MCF 10A (cell line): ENCODE results near the gene SCN4A. TPM values are rescaled to one million over a fixed set of nuclear protein-coding genes. Genes with fewer than 3 reads are reported as not detected.

Experiments used
- BruUV-seq: library from RNA; stranded (reverse); fragments of 400-500 nt; replicated peaks from 2 replicates; lab custom pipeline; 2021; lab: Mats Ljungman, UMichigan
- CTCF ChIA-PET: fragments of 300-600 bp; sonication (Branson Sonifier 250); formaldehyde crosslinking; extraction: SDS; loops from one replicate; lab custom pipeline; 2021; ENCODE audit warnings: antibody characterized with exemption, inconsistent platforms; lab: Yijun Ruan, JAX
- POLR2A ChIA-PET: fragments of 300-600, 350-650 bp; sonication (Branson Sonifier 250); formaldehyde crosslinking; extraction: SDS; loops from one replicate; lab custom pipeline; 2020; ENCODE audit warnings: antibody characterized with exemption, inconsistent platforms; lab: Yijun Ruan, JAX
- DNase-seq: peaks from one replicate; pipeline ENCODE4 v3.0.0-alpha.2; 2018; ENCODE audit not compliant: unreplicated experiment
- H3K27ac Mint-ChIP-seq: one replicate; pipeline ENCODE4 v1.8.0; 2022; ENCODE audit warnings: mild to moderate bottlenecking, low read depth, mixed read lengths; ENCODE audit not compliant: unreplicated experiment
- H3K27me3 Mint-ChIP-seq: one replicate; pipeline ENCODE4 v1.8.0; 2022; ENCODE audit warnings: mixed read lengths; ENCODE audit not compliant: insufficient read depth, unreplicated experiment
- H3K36me3 Mint-ChIP-seq: one replicate; pipeline ENCODE4 v1.8.0; 2022; ENCODE audit warnings: mild to moderate bottlenecking, moderate library complexity, mixed read lengths; ENCODE audit not compliant: insufficient read depth, unreplicated experiment
- H3K4me1 Mint-ChIP-seq: one replicate; pipeline ENCODE4 v1.8.0; 2022; ENCODE audit warnings: mixed read lengths; ENCODE audit not compliant: insufficient read depth, unreplicated experiment
- H3K4me3 Mint-ChIP-seq: one replicate; pipeline ENCODE4 v1.8.0; 2022; ENCODE audit warnings: mild to moderate bottlenecking, moderate library complexity, mixed read lengths; ENCODE audit not compliant: unreplicated experiment
- H3K9me3 Mint-ChIP-seq: one replicate; pipeline ENCODE4 v1.8.0; 2022; ENCODE audit warnings: mixed read lengths; ENCODE audit not compliant: unreplicated experiment
- CTCF ChIP-seq: fragments of 200-600 bp; IDR thresholded peaks from one replicate; pipeline ENCODE4 v1.8.0; 2022; ENCODE audit warnings: antibody characterized with exemption, mild to moderate bottlenecking; ENCODE audit not compliant: unreplicated experiment
- intact Hi-C: fragments of 100-400 bp; cut with micrococcal nuclease; formaldehyde crosslinking; loops from 2 replicates; pipeline ENCODE4 v1.14.1; 2022
- total RNA-seq: library from RNA; stranded (reverse); gene quantifications from 2 replicates; pipeline ENCODE4 v1.2.3, GENCODE V29; 2022

The SCN4A gene
- total RNA-seq, 1 experiment from 2014 or later, result not detected

GRCh38 chr17:63987221-63988126 is 14.8 kb upstream of the SCN4A start:
- H3K27me3 Mint-ChIP-seq, result peaks cover 34% of the 10 kb centered on the region
- intact Hi-C loops, result no loop called here
- H3K27ac Mint-ChIP-seq, result no peak overlapping the region
- H3K4me3 Mint-ChIP-seq, result no peak overlapping the region
- ChIA-PET CTCF (interaction anchor here (0.6 to 1.5 kb wide), 5 partner anchors 37 to 561 kb away, joined by 3 to 6 read pairs (median 3); no protein-coding TSS in a partner anchor), POLR2A (no interaction called here)
- H3K9me3 Mint-ChIP-seq, result peaks cover 1% of the 10 kb centered on the region
- no peak for DNase-seq
- TF ChIP-seq CTCF, result no peak
- no peaks in the 10 kb centered on the region for H3K36me3 Mint-ChIP-seq
- BruUV-seq, result no TSS peak
- peaks cover 9% of the 10 kb centered on the region for H3K4me1 Mint-ChIP-seq

GRCh38 chr17:63986821-63987220 is 14.1 kb upstream of the SCN4A start:
- DNase-seq, result no peak
- Mint-ChIP-seq H3K27me3 (peaks cover 27% of the 10 kb centered on the region), H3K9me3 (no peaks in the 10 kb centered on the region), H3K4me3 (no peak overlapping the region), H3K4me1 (peaks cover 9% of the 10 kb centered on the region), H3K27ac (no peak overlapping the region), H3K36me3 (no peaks in the 10 kb centered on the region)
- POLR2A ChIA-PET, result no interaction called here
- CTCF ChIA-PET, result interaction anchor here (1.5 kb wide), 1 partner anchor 36 kb away, joined by 6 read pairs; no protein-coding TSS in a partner anchor
- TF ChIP-seq CTCF, result no peak
- BruUV-seq, result no TSS peak
- intact Hi-C loops, result no loop called here

- ChIA-PET CTCF (interaction anchor here (0.6 to 1.8 kb wide), 5 partner anchors 31 to 1554 kb away, joined by 3 to 11 read pairs (median 5); no protein-coding TSS in a partner anchor), POLR2A (interaction anchor here (0.8 kb wide), 1 partner anchor 10 kb away, joined by 3 read pairs; no protein-coding TSS in a partner anchor)
- no peak for DNase-seq
- no TSS peak for BruUV-seq
- Mint-ChIP-seq H3K27me3 (peaks cover 15% of the 10 kb centered on the region), H3K4me3 (no peak overlapping the region), H3K9me3 (no peaks in the 10 kb centered on the region), H3K4me1 (peaks cover 9% of the 10 kb centered on the region), H3K36me3 (no peaks in the 10 kb centered on the region), H3K27ac (no peak overlapping the region)
- no peak for TF ChIP-seq CTCF
- intact Hi-C loops, result no loop called here
Measured at GRCh38 chr17:63985387-63986140, 12.8 kb upstream of the SCN4A start.
